ENCODE results near the gene RSPH10B.
"Not testable (repeated sequence)": the region's sequence is repeated elsewhere in the genome, so short reads cannot be mapped to it uniquely, and the experiment has no call there.

DNA sequence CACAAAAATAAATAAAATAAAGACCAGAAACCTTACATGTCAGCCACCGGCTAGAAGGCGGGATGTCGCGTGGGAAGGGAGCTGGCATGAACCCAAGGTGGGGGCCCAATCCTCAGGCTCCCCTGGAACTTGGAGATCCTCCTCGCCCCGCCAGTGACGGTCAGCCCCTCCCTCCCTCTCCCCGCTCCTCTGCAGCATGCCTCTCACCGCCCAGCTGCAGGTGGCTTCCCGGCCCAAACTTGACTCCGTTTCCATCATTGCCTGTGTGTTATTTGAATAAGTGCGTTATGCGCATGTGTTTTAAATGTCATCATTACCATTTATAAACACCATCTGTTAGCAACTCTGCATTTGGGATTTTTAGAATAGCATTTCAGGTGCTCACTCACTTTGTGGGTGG lies 7.3 kb downstream of the RSPH10B start:
- TF ChIP-seq, protein P1, sequence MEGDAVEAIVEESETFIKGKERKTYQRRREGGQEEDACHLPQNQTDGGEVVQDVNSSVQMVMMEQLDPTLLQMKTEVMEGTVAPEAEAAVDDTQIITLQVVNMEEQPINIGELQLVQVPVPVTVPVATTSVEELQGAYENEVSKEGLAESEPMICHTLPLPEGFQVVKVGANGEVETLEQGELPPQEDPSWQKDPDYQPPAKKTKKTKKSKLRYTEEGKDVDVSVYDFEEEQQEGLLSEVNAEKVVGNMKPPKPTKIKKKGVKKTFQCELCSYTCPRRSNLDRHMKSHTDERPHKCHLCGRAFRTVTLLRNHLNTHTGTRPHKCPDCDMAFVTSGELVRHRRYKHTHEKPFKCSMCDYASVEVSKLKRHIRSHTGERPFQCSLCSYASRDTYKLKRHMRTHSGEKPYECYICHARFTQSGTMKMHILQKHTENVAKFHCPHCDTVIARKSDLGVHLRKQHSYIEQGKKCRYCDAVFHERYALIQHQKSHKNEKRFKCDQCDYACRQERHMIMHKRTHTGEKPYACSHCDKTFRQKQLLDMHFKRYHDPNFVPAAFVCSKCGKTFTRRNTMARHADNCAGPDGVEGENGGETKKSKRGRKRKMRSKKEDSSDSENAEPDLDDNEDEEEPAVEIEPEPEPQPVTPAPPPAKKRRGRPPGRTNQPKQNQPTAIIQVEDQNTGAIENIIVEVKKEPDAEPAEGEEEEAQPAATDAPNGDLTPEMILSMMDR (IDR thresholded peaks at IDR 0.05) = not testable (repeated sequence)
- not testable (repeated sequence) for TF ChIP-seq EP300 (IDR thresholded peaks at IDR 0.05; ENCODE audit: low read depth)

Measured in transverse colon (tissue), 3 donors.